OCI-LY3 (cell line): Measurements from ENCODE around the gene MACROD2.

ENCODE experiments used
- CTCF ChIP-seq: fragments of 200-600, 300-600 bp; sonication (generic); IDR thresholded peaks from 2 replicates; pipeline ENCODE4 v1.5.1; 2014; ENCODE audit warnings: antibody characterized with exemption, low read length, low read depth
- EZH2phosphoT487 ChIP-seq: fragments of 200-600 bp; shearing (Covaris generic); IDR thresholded peaks from 2 replicates; pipeline ENCODE4 v1.6.1; 2018; ENCODE audit warnings: antibody characterized with exemption, mixed run types, low read depth

GRCh38 chr20:15851576-15852215 lies 1856.4 kb downstream of the MACROD2 start:
- TF ChIP-seq CTCF (no peak), EZH2phosphoT487 (no peak)
